ENCODE results near the gene CCDC91. TPM values are rescaled to one million over a fixed set of nuclear protein-coding genes. Genes with fewer than 3 reads are reported as not detected.
"Not testable (repeated sequence)": the region's sequence is repeated elsewhere in the genome, so short reads cannot be mapped to it uniquely, and the experiment has no call there.

Gene CCDC91
- total and polyA plus RNA-seq, 4 donors = 13.4 to 41.3 (median 23.3) TPM

GRCh38 chr12:28460420-28461130, 270.3 kb downstream of the CCDC91 start:
- Histone ChIP-seq H3K9ac (ENCODE audit: insufficient read depth in 1 of 2, low read length in 2 of 2) (no peak overlapping the region), H3K27me3 (ENCODE audit: control insufficient read depth in 3 of 3, insufficient read depth in 3 of 3, low read length in 2 of 3) (no peaks in the 10 kb centered on the region), H3K4me1 (ENCODE audit: control insufficient read depth in 5 of 5, insufficient read depth in 5 of 5, low read length in 5 of 5) (peaks cover 0 to 8% (median 0%) of the 10 kb centered on the region in 5 donors), H3K9me3 (ENCODE audit: control insufficient read depth in 4 of 4, insufficient read depth in 3 of 4, low read length in 3 of 4) (peaks cover 0 to 4% (median 0%) of the 10 kb centered on the region in 4 donors), H3K4me3 (no peak overlapping the region), H3K27ac (ENCODE audit: low read depth in 1 of 2, low read length in 1 of 2) (no peak overlapping the region), H3K36me3 (ENCODE audit: control insufficient read depth in 4 of 4, insufficient read depth in 4 of 4, low read length in 4 of 4) (no peaks in the 10 kb centered on the region)
- DNase-seq (no peak), ATAC-seq (ENCODE audit: insufficient read depth, low FRiP score) (no peak)
- 77 to 89% methylated on average over 2 of the region's 2 CpGs for WGBS, 2 donors
- no peak for TF ChIP-seq CTCF (IDR thresholded peaks at IDR 0.05; ENCODE audit: control extremely low read depth, extremely low read depth)

GRCh38 chr12:28463396-28463795, 273.1 kb downstream of the CCDC91 start:
- TF ChIP-seq CTCF (IDR thresholded peaks at IDR 0.05; ENCODE audit: control extremely low read depth, extremely low read depth) = no peak
- Histone ChIP-seq H3K9me3 (ENCODE audit: control insufficient read depth in 4 of 4, insufficient read depth in 3 of 4, low read length in 3 of 4) (peaks cover 0 to 4% (median 0%) of the 10 kb centered on the region in 4 donors), H3K36me3 (ENCODE audit: control insufficient read depth in 4 of 4, insufficient read depth in 4 of 4, low read length in 4 of 4) (no peaks in the 10 kb centered on the region), H3K9ac (ENCODE audit: insufficient read depth in 1 of 2, low read length in 2 of 2) (no peak overlapping the region), H3K4me1 (ENCODE audit: control insufficient read depth in 5 of 5, insufficient read depth in 5 of 5, low read length in 5 of 5) (no peaks in the 10 kb centered on the region), H3K27me3 (ENCODE audit: control insufficient read depth in 3 of 3, insufficient read depth in 3 of 3, low read length in 2 of 3) (no peaks in the 10 kb centered on the region), H3K4me3 (no peak overlapping the region), H3K27ac (ENCODE audit: low read depth in 1 of 2, low read length in 1 of 2) (no peak overlapping the region)
- ATAC-seq (ENCODE audit: insufficient read depth, low FRiP score) = no peak
- no peak for DNase-seq

- H3K27me3 ChIP-seq (ENCODE audit: control insufficient read depth in 3 of 3, insufficient read depth in 3 of 3, low read length in 2 of 3); ATAC-seq (ENCODE audit: insufficient read depth, low FRiP score); H3K9me3 ChIP-seq (ENCODE audit: control insufficient read depth in 4 of 4, insufficient read depth in 3 of 4, low read length in 3 of 4); H3K4me3 ChIP-seq; H3K4me1 ChIP-seq (ENCODE audit: control insufficient read depth in 5 of 5, insufficient read depth in 5 of 5, low read length in 5 of 5); H3K27ac ChIP-seq (ENCODE audit: low read depth in 1 of 2, low read length in 1 of 2); H3K9ac ChIP-seq (ENCODE audit: insufficient read depth in 1 of 2, low read length in 2 of 2); H3K36me3 ChIP-seq (ENCODE audit: control insufficient read depth in 4 of 4, insufficient read depth in 4 of 4, low read length in 4 of 4); DNase-seq: not testable (repeated sequence)
- 97 to 98% methylated on average over 9 of the region's 9 CpGs for WGBS, 2 donors
Observed at GRCh38 chr12:28471762-28472161, 281.5 kb downstream of the CCDC91 start.

GRCh38 chr12:28476206-28476605, 285.9 kb downstream of the CCDC91 start:
- not testable (repeated sequence) for H3K27ac ChIP-seq (ENCODE audit: low read depth in 1 of 2, low read length in 1 of 2); H3K27me3 ChIP-seq (ENCODE audit: control insufficient read depth in 3 of 3, insufficient read depth in 3 of 3, low read length in 2 of 3); H3K4me3 ChIP-seq; ATAC-seq (ENCODE audit: insufficient read depth, low FRiP score); DNase-seq; H3K4me1 ChIP-seq (ENCODE audit: control insufficient read depth in 5 of 5, insufficient read depth in 5 of 5, low read length in 5 of 5); H3K9me3 ChIP-seq (ENCODE audit: control insufficient read depth in 4 of 4, insufficient read depth in 3 of 4, low read length in 3 of 4); H3K36me3 ChIP-seq (ENCODE audit: control insufficient read depth in 4 of 4, insufficient read depth in 4 of 4, low read length in 4 of 4); H3K9ac ChIP-seq (ENCODE audit: insufficient read depth in 1 of 2, low read length in 2 of 2)
- 85 to 99% methylated on average over 3 of the region's 3 CpGs for WGBS, 2 donors

- not testable (repeated sequence) for H3K27me3 ChIP-seq (ENCODE audit: control insufficient read depth in 3 of 3, insufficient read depth in 3 of 3, low read length in 2 of 3); H3K27ac ChIP-seq (ENCODE audit: low read depth in 1 of 2, low read length in 1 of 2); H3K36me3 ChIP-seq (ENCODE audit: control insufficient read depth in 4 of 4, insufficient read depth in 4 of 4, low read length in 4 of 4); DNase-seq; H3K4me3 ChIP-seq; H3K9me3 ChIP-seq (ENCODE audit: control insufficient read depth in 4 of 4, insufficient read depth in 3 of 4, low read length in 3 of 4); H3K4me1 ChIP-seq (ENCODE audit: control insufficient read depth in 5 of 5, insufficient read depth in 5 of 5, low read length in 5 of 5); ATAC-seq (ENCODE audit: insufficient read depth, low FRiP score); H3K9ac ChIP-seq (ENCODE audit: insufficient read depth in 1 of 2, low read length in 2 of 2)
- WGBS, 2 donors = 92 to 100% methylated on average over 1 of the region's 1 CpG
Observed at GRCh38 chr12:28479097-28479496, 288.8 kb downstream of the CCDC91 start.
